H54 (cell line): ENCODE results near the gene CAPN8.

ENCODE experiments used
- DNase-seq: peaks from one replicate; pipeline ENCODE4 v3.0.0; 2011; ENCODE audit warnings: low spot score, mixed read lengths; ENCODE audit not compliant: insufficient read length
- FAIRE-seq: peaks from 3 replicates; lab custom pipeline; 2011; peaks lifted over from hg19 to GRCh38; lab: Jason Lieb, UNC
- POLR2A ChIP-seq: IDR thresholded peaks from 2 replicates; pipeline ENCODE4 v1.6.1; 2011; ENCODE audit warnings: low read depth, mild to moderate bottlenecking, low read length

CAPN8 gene

GRCh38 chr1:223631473-223631872, 34.0 kb downstream of the CAPN8 start:
- no peak for DNase-seq
- TF ChIP-seq POLR2A = no peak
- no peak for FAIRE-seq

DNA sequence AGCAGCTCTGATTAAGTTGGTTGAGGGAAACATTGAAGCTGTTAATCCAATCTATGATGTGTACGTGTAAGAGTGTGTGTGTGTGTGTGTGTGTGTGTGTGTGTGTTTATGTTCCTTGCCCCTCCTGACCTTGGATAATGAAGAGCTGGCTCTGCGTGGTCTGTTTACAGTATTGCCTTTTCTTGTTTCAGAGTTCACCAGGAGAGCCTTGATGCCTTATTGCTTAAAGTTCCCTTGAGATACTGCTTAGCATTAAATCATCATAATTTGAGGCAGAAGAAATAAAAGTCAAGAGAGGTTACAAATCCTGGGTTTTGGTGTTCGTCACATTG, 36.4 kb downstream of the CAPN8 start:
- DNase-seq = no peak
- no peak for TF ChIP-seq POLR2A
- FAIRE-seq = no peak

DNA sequence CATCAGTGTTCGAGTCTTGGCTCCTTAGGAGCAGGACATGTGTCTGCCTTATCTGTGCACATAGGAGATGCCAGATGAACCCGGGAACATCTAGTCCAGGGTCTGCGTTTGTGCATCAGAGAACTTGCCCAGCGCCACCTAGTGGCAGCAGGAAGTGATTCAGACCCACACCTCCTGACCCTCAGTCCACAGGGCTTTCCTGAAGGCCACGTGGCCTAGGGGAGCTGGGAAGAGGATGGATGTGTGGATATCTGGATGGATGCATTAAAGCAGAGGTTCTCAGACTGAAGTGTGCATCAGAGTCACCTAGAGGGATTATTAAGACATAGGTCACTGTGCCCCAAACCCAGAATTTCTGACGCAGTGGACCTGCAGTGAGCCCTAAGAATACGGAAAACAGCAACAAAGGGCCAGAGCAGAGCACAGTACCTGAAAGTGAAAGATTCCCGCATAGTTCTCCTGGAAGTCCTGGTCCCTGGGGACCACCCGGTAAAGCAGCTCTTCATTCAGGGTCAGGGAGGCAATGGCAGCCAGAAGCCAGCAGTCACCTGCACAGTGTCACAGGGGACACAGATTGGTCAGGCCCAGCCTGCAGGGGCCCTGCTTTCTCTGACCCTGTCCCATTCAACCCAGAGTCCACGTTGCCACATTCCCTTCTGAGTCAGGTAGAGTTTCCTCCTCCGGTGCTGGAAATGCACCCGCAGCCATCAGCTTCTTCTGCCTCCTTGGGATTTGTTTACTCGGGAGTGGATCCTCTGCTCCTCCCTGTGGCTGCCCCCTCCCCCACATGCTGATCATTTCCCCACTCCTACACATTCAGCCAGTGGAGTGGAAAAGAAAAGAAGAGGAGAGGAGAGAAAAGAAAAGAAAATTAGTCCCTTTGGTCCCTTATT, 37.0 kb downstream of the CAPN8 start:
- peak; percentile 69 for DNase-seq
- TF ChIP-seq POLR2A = no peak
- FAIRE-seq = no peak

GRCh38 chr1:223622132-223622842, 43.2 kb downstream of the CAPN8 start:
- DNase-seq (no peak), FAIRE-seq (no peak)
- no peak for TF ChIP-seq POLR2A

- no peak for TF ChIP-seq POLR2A
- DNase-seq = no peak
- FAIRE-seq = no peak
Measured at GRCh38 chr1:223621312-223621734, 44.2 kb downstream of the CAPN8 start.

DNA sequence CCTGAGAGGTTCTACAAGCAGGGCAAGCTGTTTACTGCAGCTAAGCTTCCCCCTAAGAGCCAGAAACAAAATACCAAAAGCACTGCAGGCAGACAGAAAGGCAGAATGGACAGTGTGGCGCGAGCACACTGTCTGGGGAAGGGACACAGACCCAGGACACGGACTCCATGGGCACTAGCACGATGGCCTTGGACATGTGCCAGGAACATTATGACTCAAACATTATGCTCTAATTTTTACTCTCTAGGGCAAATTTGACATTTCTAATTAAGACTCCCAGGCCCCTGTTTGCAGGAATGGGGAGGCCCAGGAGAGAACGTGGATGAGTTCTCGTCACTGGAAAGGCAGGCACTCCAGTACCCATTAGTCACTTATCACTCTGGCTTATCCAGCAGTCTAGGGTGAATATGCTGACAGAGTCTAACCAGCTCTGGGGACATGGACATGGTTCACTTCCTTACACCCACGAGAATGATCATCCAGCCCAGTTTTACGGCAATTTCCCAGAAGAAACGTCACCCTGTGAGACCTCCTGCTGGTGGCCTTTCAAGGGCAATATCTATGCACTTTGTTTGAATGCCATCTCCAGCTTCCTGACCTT, 45.1 kb downstream of the CAPN8 start:
- no peak for FAIRE-seq
- DNase-seq = no peak
- TF ChIP-seq POLR2A = no peak

- no peak for TF ChIP-seq POLR2A
- DNase-seq (no peak), FAIRE-seq (no peak)
Measured at GRCh38 chr1:223618680-223619079, 46.8 kb downstream of the CAPN8 start.

GRCh38 chr1:223617323-223618070, 48.0 kb downstream of the CAPN8 start:
- FAIRE-seq (no peak), DNase-seq (no peak)
- TF ChIP-seq POLR2A = no peak

DNA sequence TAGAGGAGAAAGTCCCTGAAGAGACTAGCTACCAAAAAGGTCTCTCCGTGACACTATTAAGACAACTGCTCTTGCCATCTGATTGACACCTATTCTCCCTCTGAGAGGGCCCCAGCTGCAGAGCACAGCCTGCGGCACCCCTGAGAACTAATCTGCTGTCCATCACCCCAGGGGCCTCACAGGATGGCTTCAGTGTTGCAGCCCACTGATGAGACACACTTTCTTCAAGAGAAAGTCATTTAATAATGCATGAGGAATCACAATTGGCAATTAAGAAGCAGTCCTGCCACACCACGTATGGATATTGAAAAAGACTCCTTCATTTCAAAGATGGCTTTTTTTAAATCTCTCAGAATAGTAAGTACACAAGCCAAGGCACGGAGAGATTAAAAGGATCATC, 48.9 kb downstream of the CAPN8 start:
- TF ChIP-seq POLR2A = no peak
- no peak for FAIRE-seq
- no peak for DNase-seq

- no peak for DNase-seq
- no peak for TF ChIP-seq POLR2A
- FAIRE-seq = no peak
Measured at GRCh38 chr1:223611936-223612335, 53.6 kb downstream of the CAPN8 start.

- DNase-seq = no peak
- no peak for TF ChIP-seq POLR2A
- no peak for FAIRE-seq
Measured at GRCh38 chr1:223609977-223610376, 55.5 kb downstream of the CAPN8 start.

DNA sequence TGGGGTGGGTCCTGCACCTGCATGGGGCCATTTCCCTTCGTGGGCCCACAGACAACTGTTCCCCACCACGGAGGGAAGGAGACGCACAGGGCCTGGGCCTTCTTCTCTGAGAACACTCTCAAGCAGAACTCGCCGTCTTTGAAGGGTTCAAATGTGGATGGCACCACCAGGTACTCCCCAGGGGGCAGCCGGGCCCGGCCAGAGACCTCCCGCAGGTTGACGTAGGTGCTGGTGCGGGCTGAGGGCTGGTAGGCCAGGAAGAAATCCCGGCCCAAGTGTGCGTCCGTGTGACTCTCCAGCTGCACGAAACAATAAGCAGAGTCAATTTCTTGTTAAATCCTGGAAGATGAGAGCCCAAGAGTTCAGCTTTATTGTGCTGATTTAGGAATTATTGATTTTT, 56.4 kb downstream of the CAPN8 start:
- TF ChIP-seq POLR2A = no peak
- FAIRE-seq = no peak
- no peak for DNase-seq

DNA sequence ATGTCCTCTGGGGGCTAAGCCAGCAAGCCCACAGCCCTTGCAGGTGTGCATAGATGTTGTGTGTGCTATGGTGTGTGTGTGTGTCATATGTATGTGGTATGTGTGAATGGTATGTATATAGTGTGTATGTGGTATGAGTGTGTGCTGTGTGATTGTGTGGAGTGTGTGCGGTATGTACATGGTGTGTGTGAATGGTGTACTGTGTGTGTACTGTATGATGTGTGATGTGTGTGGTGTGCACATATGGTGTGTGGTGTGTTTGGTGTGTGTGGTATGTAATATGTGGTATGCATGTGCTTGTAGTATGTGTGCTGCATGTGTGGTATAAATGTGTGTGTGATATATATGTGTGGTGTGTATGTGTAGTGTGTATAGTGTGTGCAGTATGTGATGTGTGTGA, 107.0 kb downstream of the CAPN8 start:
- DNase-seq (no peak), FAIRE-seq (no peak)
- no peak for TF ChIP-seq POLR2A

DNA sequence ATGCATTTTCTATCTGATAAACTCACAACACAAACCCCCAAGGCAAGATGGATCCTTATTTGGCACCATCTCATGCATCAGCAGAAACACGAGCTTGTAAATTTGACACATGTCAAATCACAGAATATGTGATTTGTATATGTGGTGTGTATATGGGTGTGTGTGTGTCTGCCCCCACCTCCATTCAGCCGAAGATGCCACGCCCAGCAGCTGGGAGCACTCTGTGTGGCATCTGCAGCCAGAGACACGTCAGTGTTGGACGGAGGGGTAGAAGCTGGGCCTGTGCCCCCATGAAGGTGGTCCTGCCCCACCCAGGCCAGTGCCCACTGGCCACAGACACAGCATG, 108.4 kb downstream of the CAPN8 start:
- DNase-seq (no peak), FAIRE-seq (no peak)
- no peak for TF ChIP-seq POLR2A
